ENCODE data around the gene PRKAR1A. TPM values are rescaled to one million over a fixed set of nuclear protein-coding genes. Genes with fewer than 3 reads are reported as not detected.

Gene PRKAR1A
- total RNA-seq, 5 donors from 2014 or later (not counting 1 experiment from before 2014, with no cell fraction given) = 128 to 175 (median 162) TPM

DNA sequence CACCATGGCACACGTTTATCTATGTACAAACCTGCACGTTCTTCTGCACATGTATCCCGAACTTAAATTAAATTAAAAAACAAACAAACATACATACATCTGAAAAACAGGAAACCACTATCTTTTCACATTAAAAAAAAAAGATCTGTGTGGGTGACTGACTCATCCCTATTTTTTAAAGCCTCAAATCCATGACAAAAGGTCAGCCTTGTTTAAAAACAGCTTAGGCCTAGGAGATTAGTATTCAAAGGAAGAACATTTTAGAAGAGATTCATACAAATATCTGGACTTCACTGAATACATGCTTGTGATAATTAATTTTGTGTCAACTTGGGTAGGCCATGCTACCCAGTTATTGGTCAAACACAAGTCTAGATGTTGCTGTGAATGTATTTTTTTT is 4.7 kb upstream of the PRKAR1A start:
- no peak overlapping the region for H3K4me3 Mint-ChIP-seq
- Histone ChIP-seq H3K36me3 (ENCODE audit: control insufficient read depth in 2 of 2, extremely low read depth in 1 of 2, insufficient read depth in 1 of 2, low read length in 1 of 2) (no peaks in the 10 kb centered on the region), H3K4me3 (ENCODE audit: control insufficient read depth in 1 of 2, extremely low read depth in 1 of 2, low read length in 1 of 2) (no peak overlapping the region), H3K27me3 (replicated peaks in 1 of 2; ENCODE audit: control insufficient read depth in 2 of 2, extremely low read depth in 1 of 2, insufficient read depth in 2 of 2, low read length in 1 of 2) (no peaks in the 10 kb centered on the region), H3K4me1 (ENCODE audit: control insufficient read depth in 1 of 2, extremely low read depth in 1 of 2, insufficient read depth in 2 of 2, low read length in 2 of 2) (peaks cover 0 to 5% of the 10 kb centered on the region in 2 experiments), H3K9me3 (no peaks in the 10 kb centered on the region), H3K27ac (ENCODE audit: low read length) (no peak overlapping the region)
- DNase-seq (no peak), ATAC-seq (replicated peaks in 1 of 4) (no peak)
- H3K9me3 Mint-ChIP-seq = no peaks in the 10 kb centered on the region
- POLR2A ChIA-PET = no interaction called here
- H3K27me3 Mint-ChIP-seq = no peaks in the 10 kb centered on the region
- peaks cover 5 to 34% (median 24%) of the 10 kb centered on the region in 3 donors for H3K4me1 Mint-ChIP-seq
- no peaks in the 10 kb centered on the region for H3K36me3 Mint-ChIP-seq
- CTCF ChIA-PET = interaction anchor here in 1 of 2 donors (0.5 to 0.6 kb wide), 2 partner anchors 18 to 234 kb away, joined by 3 read pairs; no protein-coding TSS in a partner anchor
- H3K27ac Mint-ChIP-seq = no peak overlapping the region
- no CpG with 5 or more reads among the region's 3 CpGs for WGBS (ENCODE audit: insufficient coverage)

DNA sequence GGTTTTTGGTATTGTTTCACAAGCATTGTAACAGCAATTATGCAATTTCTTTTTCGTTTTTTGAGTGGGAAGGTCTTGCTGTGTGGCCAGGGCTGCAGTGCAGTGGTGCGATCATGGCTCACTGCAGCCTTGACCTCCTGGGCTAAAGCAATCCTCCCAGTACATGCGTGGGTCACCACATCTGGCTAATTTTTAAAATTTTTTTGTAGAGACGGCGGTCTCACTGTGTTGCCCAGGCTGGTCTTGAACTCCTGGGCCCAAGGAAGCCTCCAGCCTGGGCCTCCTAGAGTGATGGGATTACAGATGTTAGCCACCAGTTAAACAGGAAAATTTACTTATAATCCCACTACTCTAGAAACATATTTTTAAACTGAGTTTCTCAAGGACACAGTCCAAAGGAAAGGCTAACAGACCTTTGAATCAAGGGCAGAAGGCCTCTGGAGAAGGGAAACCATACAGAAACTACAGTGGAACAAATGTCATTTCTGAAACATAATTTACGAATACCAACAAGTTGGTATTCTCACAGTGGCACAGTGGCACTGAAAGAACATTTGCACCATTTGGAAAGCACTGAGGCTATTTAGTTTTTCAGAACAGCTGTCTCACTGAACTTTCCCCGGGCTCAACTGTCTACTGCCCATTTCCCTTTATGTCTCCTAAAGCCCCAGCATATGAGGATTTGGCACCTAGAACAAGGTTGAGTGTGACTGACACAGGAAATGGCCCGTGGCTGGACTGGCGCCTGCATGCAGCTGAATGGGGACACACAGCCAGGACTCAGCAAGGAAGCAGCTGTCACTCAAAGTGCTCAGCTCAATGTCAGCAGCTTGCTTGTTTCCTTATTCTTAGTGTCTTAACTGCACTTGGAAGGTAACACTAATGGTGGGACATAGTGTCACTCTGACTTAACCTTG is 2.8 kb upstream of the PRKAR1A start:
- Mint-ChIP-seq H3K36me3 (no peaks in the 10 kb centered on the region), H3K27me3 (no peaks in the 10 kb centered on the region), H3K4me1 (peaks cover 22 to 48% (median 36%) of the 10 kb centered on the region in 3 donors), H3K9me3 (no peaks in the 10 kb centered on the region), H3K27ac (peak overlapping the region in 1 of 2 donors; percentile 8), H3K4me3 (peak overlapping the region in 2 of 3 donors; percentile 35 to 41)
- ChIA-PET POLR2A (no interaction called here), CTCF (interaction anchor here in 1 of 2 donors (0.5 kb wide), 1 partner anchor 185 kb away, joined by 5 read pairs; no protein-coding TSS in a partner anchor)
- peaks cover 9 to 10% of the 10 kb centered on the region in 2 experiments for H3K4me1 ChIP-seq (ENCODE audit: control insufficient read depth in 1 of 2, extremely low read depth in 1 of 2, insufficient read depth in 2 of 2, low read length in 2 of 2)
- H3K27ac ChIP-seq (ENCODE audit: low read length) = no peak overlapping the region
- H3K4me3 ChIP-seq (ENCODE audit: control insufficient read depth in 1 of 2, extremely low read depth in 1 of 2, low read length in 1 of 2) = no peak overlapping the region
- DNase-seq (peak in 2 of 35 experiments; percentile 19 to 33), ATAC-seq (replicated peaks in 1 of 4) (no peak)
- H3K36me3 ChIP-seq (ENCODE audit: control insufficient read depth in 2 of 2, extremely low read depth in 1 of 2, insufficient read depth in 1 of 2, low read length in 1 of 2) = no peaks in the 10 kb centered on the region
- no peaks in the 10 kb centered on the region for H3K27me3 ChIP-seq (replicated peaks in 1 of 2; ENCODE audit: control insufficient read depth in 2 of 2, extremely low read depth in 1 of 2, insufficient read depth in 2 of 2, low read length in 1 of 2)
- no peaks in the 10 kb centered on the region for H3K9me3 ChIP-seq
- 62% methylated on average over 6 of the region's 9 CpGs for WGBS (ENCODE audit: insufficient coverage)

GRCh38 chr17:68511254-68511670 is 968 bp upstream of the PRKAR1A start:
- CTCF ChIA-PET = interaction anchor here in 1 of 2 donors (0.6 kb wide), 1 partner anchor 302 kb away, joined by 4 read pairs; no protein-coding TSS in a partner anchor
- DNase-seq (no peak), ATAC-seq (replicated peaks in 1 of 4) (no peak)
- Histone ChIP-seq H3K9me3 (no peaks in the 10 kb centered on the region), H3K27ac (ENCODE audit: low read length) (peak overlapping the region; percentile 41), H3K4me3 (ENCODE audit: control insufficient read depth in 1 of 2, extremely low read depth in 1 of 2, low read length in 1 of 2) (peak overlapping the region; percentile 92 to 98), H3K27me3 (replicated peaks in 1 of 2; ENCODE audit: control insufficient read depth in 2 of 2, extremely low read depth in 1 of 2, insufficient read depth in 2 of 2, low read length in 1 of 2) (no peaks in the 10 kb centered on the region), H3K4me1 (ENCODE audit: control insufficient read depth in 1 of 2, extremely low read depth in 1 of 2, insufficient read depth in 2 of 2, low read length in 2 of 2) (peaks cover 10 to 16% of the 10 kb centered on the region in 2 experiments), H3K36me3 (ENCODE audit: control insufficient read depth in 2 of 2, extremely low read depth in 1 of 2, insufficient read depth in 1 of 2, low read length in 1 of 2) (peaks cover 0 to 13% of the 10 kb centered on the region in 2 donors)
- Mint-ChIP-seq H3K9me3 (no peaks in the 10 kb centered on the region), H3K4me3 (peak overlapping the region; percentile 77 to 99 (median 80)), H3K27me3 (no peaks in the 10 kb centered on the region), H3K36me3 (peaks cover 12% of the 10 kb centered on the region), H3K4me1 (peaks cover 39 to 64% (median 53%) of the 10 kb centered on the region in 3 donors), H3K27ac (peak overlapping the region; percentile 68 to 79)
- WGBS (ENCODE audit: insufficient coverage) = 4% methylated on average over 5 of the region's 10 CpGs
- POLR2A ChIA-PET = interaction anchor here (0.8 to 1.0 kb wide), 3 partner anchors 13 to 15 kb away, joined by 5 read pairs; no protein-coding TSS in a partner anchor

- peaks cover 15% of the 10 kb centered on the region for H3K36me3 Mint-ChIP-seq
- H3K4me3 ChIP-seq (ENCODE audit: control insufficient read depth in 1 of 2, extremely low read depth in 1 of 2, low read length in 1 of 2) = peak overlapping the region; percentile 92 to 98
- peak overlapping the region; percentile 100 for H3K27ac ChIP-seq (ENCODE audit: low read length)
- peaks cover 0 to 16% of the 10 kb centered on the region in 2 donors for H3K36me3 ChIP-seq (ENCODE audit: control insufficient read depth in 2 of 2, extremely low read depth in 1 of 2, insufficient read depth in 1 of 2, low read length in 1 of 2)
- ATAC-seq (replicated peaks in 1 of 4) (peak; percentile 63 to 74 (median 65)), DNase-seq (peak in 25 of 35 experiments; percentile 43 to 75 (median 58))
- H3K9me3 Mint-ChIP-seq = no peaks in the 10 kb centered on the region
- peaks cover 41 to 66% (median 55%) of the 10 kb centered on the region in 3 donors for H3K4me1 Mint-ChIP-seq
- ChIA-PET POLR2A (interaction anchor here (0.6 to 1.3 kb wide), 4 partner anchors 13 to 793 kb away, joined by 3 to 8 read pairs (median 6); no protein-coding TSS in a partner anchor), CTCF (interaction anchor here in 1 of 2 donors (0.9 to 1.0 kb wide), 2 partner anchors 14 to 23 kb away, joined by 3 to 4 read pairs; no protein-coding TSS in a partner anchor)
- H3K27ac Mint-ChIP-seq = peak overlapping the region; percentile 98
- peaks cover 10 to 16% of the 10 kb centered on the region in 2 experiments for H3K4me1 ChIP-seq (ENCODE audit: control insufficient read depth in 1 of 2, extremely low read depth in 1 of 2, insufficient read depth in 2 of 2, low read length in 2 of 2)
- H3K27me3 ChIP-seq (replicated peaks in 1 of 2; ENCODE audit: control insufficient read depth in 2 of 2, extremely low read depth in 1 of 2, insufficient read depth in 2 of 2, low read length in 1 of 2) = no peaks in the 10 kb centered on the region
- H3K27me3 Mint-ChIP-seq = no peaks in the 10 kb centered on the region
- H3K4me3 Mint-ChIP-seq = peak overlapping the region; percentile 94 to 99 (median 96)
- WGBS (ENCODE audit: insufficient coverage) = 0% methylated on average over 47 of the region's 49 CpGs
- no peaks in the 10 kb centered on the region for H3K9me3 ChIP-seq
Measured at GRCh38 chr17:68511671-68512246, 471 bp upstream of the PRKAR1A start.

DNA sequence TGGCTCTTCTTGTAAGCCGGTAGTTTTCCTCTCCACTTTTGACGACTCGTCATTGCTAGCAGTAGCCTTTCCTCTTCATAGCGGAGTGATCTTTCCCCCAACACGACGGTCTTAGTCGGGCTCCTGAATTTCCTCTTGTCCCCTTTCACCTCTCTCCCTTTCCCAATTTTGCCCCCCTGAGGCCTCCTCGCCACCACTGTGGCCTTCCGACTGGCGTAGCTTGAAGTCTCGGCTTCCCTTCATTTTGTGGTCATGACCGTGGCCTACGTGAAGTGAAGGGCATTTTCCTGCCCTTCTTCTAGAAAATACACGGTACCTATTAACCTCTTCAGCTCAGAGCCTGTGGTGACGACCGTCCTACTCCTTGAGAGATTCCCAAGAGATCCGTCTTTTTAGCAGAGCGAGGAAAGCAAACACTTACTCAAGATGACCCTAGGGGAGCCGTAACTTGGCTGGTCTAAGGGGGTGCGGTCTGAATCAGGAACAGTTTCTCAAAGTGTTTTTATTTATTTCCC is 787 bp downstream of the PRKAR1A start:
- peak overlapping the region; percentile 94 to 99 (median 94) for H3K4me3 Mint-ChIP-seq
- Histone ChIP-seq H3K27me3 (replicated peaks in 1 of 2; ENCODE audit: control insufficient read depth in 2 of 2, extremely low read depth in 1 of 2, insufficient read depth in 2 of 2, low read length in 1 of 2) (no peaks in the 10 kb centered on the region), H3K36me3 (ENCODE audit: control insufficient read depth in 2 of 2, extremely low read depth in 1 of 2, insufficient read depth in 1 of 2, low read length in 1 of 2) (peaks cover 0 to 29% of the 10 kb centered on the region in 2 donors), H3K4me3 (ENCODE audit: control insufficient read depth in 1 of 2, extremely low read depth in 1 of 2, low read length in 1 of 2) (peak overlapping the region; percentile 92 to 98), H3K27ac (ENCODE audit: low read length) (peak overlapping the region; percentile 81), H3K4me1 (ENCODE audit: control insufficient read depth in 1 of 2, extremely low read depth in 1 of 2, insufficient read depth in 2 of 2, low read length in 2 of 2) (peaks cover 10 to 16% of the 10 kb centered on the region in 2 experiments), H3K9me3 (no peaks in the 10 kb centered on the region)
- H3K36me3 Mint-ChIP-seq = peaks cover 26% of the 10 kb centered on the region
- peaks cover 48 to 65% (median 54%) of the 10 kb centered on the region in 3 donors for H3K4me1 Mint-ChIP-seq
- no peaks in the 10 kb centered on the region for H3K27me3 Mint-ChIP-seq
- DNase-seq = peak in 4 of 35 experiments; percentile 6 to 43 (median 17)
- H3K9me3 Mint-ChIP-seq = no peaks in the 10 kb centered on the region
- 1% methylated on average over 18 of the region's 20 CpGs for WGBS (ENCODE audit: insufficient coverage)
- ChIA-PET CTCF (interaction anchor here in 1 of 2 donors (0.5 to 0.6 kb wide), 2 partner anchors 332 to 1037 kb away, joined by 3 read pairs; no protein-coding TSS in a partner anchor), POLR2A (interaction anchor here in 1 of 2 donors (0.6 to 1.3 kb wide), 3 partner anchors 17 to 411 kb away, joined by 3 to 8 read pairs (median 4); no protein-coding TSS in a partner anchor)
- ATAC-seq (replicated peaks in 1 of 4) = no peak
- peak overlapping the region; percentile 97 for H3K27ac Mint-ChIP-seq

Measured in T-cell (primary cell).